OCI-LY1 (cell line): Measurements from ENCODE around the gene SYNGR4.

Experiments
- H2AFZ ChIP-seq: fragments of 200-600 bp; sonication (generic), shearing (Covaris generic); 2 replicates; pipeline ENCODE4 v1.6.0; 2014; ENCODE audit warnings: antibody characterized with exemption, mild to moderate bottlenecking, low read length
- H3F3A ChIP-seq: fragments of 200-600 bp; sonication (generic), shearing (Covaris generic); 2 replicates; pipeline ENCODE4 v1.6.0; 2014; ENCODE audit warnings: mild to moderate bottlenecking, antibody characterized with exemption, low read length, moderate library complexity; ENCODE audit not compliant: insufficient read depth
- H3K27ac ChIP-seq: fragments of 200-600 bp; sonication (generic); 2 replicates; pipeline ENCODE4 v1.5.1; 2014; ENCODE audit warnings: low read length, mixed run types, mild to moderate bottlenecking, low read depth; ENCODE audit not compliant: poor library complexity, severe bottlenecking
- H3K27me3 ChIP-seq: fragments of 200-600 bp; sonication (generic); 2 replicates; pipeline ENCODE4 v1.6.0; 2014; ENCODE audit warnings: antibody characterized with exemption, mild to moderate bottlenecking, low read length, moderate library complexity; ENCODE audit not compliant: insufficient read depth
- H3K36me3 ChIP-seq: fragments of 200-600 bp; sonication (generic); 2 replicates; pipeline ENCODE4 v1.6.1; 2014; ENCODE audit warnings: mild to moderate bottlenecking, antibody characterized with exemption, low read length, moderate library complexity, mixed read lengths; ENCODE audit not compliant: insufficient read depth
- H3K4me1 ChIP-seq: fragments of 200-600 bp; sonication (generic); 2 replicates; pipeline ENCODE4 v1.5.1; 2014; ENCODE audit warnings: mild to moderate bottlenecking, low read length, moderate library complexity; ENCODE audit not compliant: insufficient read depth, severe bottlenecking
- H3K4me2 ChIP-seq: fragments of 200-600 bp; sonication (generic), shearing (Covaris generic); 2 replicates; pipeline ENCODE4 v1.6.1; 2014; ENCODE audit warnings: low read length
- H3K4me3 ChIP-seq: fragments of 200-600 bp; sonication (generic); 2 replicates; pipeline ENCODE4 v1.5.1; 2014; ENCODE audit warnings: low read length, low read depth, mild to moderate bottlenecking, mixed read lengths; ENCODE audit not compliant: poor library complexity, severe bottlenecking
- H3K79me2 ChIP-seq: fragments of 200-600 bp; shearing (Covaris generic); 2 replicates; pipeline ENCODE4 v1.6.1; 2016; ENCODE audit warnings: mixed run types, low read length, mixed read lengths; ENCODE audit not compliant: insufficient read depth
- H3K9ac ChIP-seq: fragments of 200-600 bp; sonication (generic), shearing (Covaris generic); 2 replicates; pipeline ENCODE4 v1.6.1; 2014; ENCODE audit warnings: mild to moderate bottlenecking, low read length, mixed read lengths
- H3K9me2 ChIP-seq: fragments of 200-600 bp; sonication (generic), shearing (Covaris generic); 2 replicates; pipeline ENCODE4 v1.6.1; 2014; ENCODE audit warnings: low read depth, mild to moderate bottlenecking, low read length, mixed read lengths
- H3K9me3 ChIP-seq: fragments of 200-600 bp; shearing (Covaris generic); 2 replicates; pipeline ENCODE4 v1.6.1; 2014; ENCODE audit warnings: low read length, mixed read lengths
- H4K20me1 ChIP-seq: fragments of 200-600 bp; sonication (generic), shearing (Covaris generic); 2 replicates; pipeline ENCODE4 v1.6.0; 2016; ENCODE audit warnings: mild to moderate bottlenecking, low read length; ENCODE audit not compliant: insufficient read depth
- EZH2 ChIP-seq: fragments of 200-600 bp; sonication (generic), shearing (Covaris generic); IDR thresholded peaks from 2 replicates; pipeline ENCODE4 v1.8.0; 2017; ENCODE audit warnings: borderline replicate concordance, mixed run types, mild to moderate bottlenecking, antibody characterized with exemption, low read length, moderate library complexity, mixed read lengths
- TF ChIP-seq, protein P1 (sequence below): fragments of 200-600 bp; sonication (generic), shearing (Covaris generic); IDR thresholded peaks from 2 replicates; pipeline ENCODE4 v1.5.1; 2017; ENCODE audit warnings: mild to moderate bottlenecking, antibody characterized with exemption, low read length, moderate library complexity, mixed read lengths

SYNGR4 gene

DNA sequence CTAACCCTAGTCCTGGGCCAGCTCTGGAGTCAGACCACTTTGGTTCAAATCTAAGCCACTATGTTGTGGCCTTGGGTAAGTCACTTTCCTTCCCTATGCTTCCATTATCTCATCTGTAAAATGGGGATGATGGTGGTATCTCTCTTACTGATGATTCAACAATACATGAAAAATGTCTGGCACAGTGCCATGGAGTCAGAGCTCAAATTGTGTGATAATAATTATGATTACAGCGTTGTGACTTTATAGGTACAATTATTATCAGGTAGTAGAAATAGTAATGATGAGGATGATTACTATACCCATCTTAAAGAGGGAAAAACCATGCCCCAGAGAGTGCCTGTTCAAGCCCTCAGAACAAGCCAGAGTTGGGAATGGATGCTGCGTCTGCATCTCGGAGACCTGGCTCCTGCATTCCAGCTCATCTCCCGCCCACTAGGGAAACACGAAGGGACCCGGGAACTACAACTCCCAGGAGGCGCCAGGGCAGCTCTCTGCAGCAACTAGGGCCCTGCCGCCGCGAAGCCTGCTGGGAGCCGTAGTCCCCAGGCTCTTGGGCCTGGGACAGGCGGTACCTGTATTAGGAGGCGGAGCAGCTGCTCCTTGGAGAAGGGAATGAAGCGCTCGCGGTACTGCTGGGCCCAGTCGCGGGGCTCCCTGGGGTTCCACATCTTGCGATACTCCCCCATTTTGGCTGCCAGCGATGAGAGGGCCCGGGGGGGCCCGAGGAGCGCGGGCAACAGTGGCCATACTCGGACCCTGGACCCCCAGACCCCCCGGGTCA is 1.3 kb upstream of the SYNGR4 start:
- no peaks in the 10 kb centered on the region for H3K9me2 ChIP-seq
- no peak overlapping the region for H2AFZ ChIP-seq
- no peaks in the 10 kb centered on the region for H3F3A ChIP-seq
- H3K79me2 ChIP-seq = no peaks in the 10 kb centered on the region
- peak overlapping the region; percentile 71 for H3K4me3 ChIP-seq
- peak overlapping the region; percentile 83 for H3K9ac ChIP-seq
- TF ChIP-seq, protein P1, sequence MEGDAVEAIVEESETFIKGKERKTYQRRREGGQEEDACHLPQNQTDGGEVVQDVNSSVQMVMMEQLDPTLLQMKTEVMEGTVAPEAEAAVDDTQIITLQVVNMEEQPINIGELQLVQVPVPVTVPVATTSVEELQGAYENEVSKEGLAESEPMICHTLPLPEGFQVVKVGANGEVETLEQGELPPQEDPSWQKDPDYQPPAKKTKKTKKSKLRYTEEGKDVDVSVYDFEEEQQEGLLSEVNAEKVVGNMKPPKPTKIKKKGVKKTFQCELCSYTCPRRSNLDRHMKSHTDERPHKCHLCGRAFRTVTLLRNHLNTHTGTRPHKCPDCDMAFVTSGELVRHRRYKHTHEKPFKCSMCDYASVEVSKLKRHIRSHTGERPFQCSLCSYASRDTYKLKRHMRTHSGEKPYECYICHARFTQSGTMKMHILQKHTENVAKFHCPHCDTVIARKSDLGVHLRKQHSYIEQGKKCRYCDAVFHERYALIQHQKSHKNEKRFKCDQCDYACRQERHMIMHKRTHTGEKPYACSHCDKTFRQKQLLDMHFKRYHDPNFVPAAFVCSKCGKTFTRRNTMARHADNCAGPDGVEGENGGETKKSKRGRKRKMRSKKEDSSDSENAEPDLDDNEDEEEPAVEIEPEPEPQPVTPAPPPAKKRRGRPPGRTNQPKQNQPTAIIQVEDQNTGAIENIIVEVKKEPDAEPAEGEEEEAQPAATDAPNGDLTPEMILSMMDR = no peak
- TF ChIP-seq EZH2 = no peak
- H3K36me3 ChIP-seq = no peaks in the 10 kb centered on the region
- H3K27ac ChIP-seq = peak overlapping the region; percentile 74
- H3K9me3 ChIP-seq = no peaks in the 10 kb centered on the region
- no peaks in the 10 kb centered on the region for H4K20me1 ChIP-seq
- H3K4me2 ChIP-seq = peak overlapping the region; percentile 71
- no peaks in the 10 kb centered on the region for H3K27me3 ChIP-seq
- peaks cover 16% of the 10 kb centered on the region for H3K4me1 ChIP-seq

DNA sequence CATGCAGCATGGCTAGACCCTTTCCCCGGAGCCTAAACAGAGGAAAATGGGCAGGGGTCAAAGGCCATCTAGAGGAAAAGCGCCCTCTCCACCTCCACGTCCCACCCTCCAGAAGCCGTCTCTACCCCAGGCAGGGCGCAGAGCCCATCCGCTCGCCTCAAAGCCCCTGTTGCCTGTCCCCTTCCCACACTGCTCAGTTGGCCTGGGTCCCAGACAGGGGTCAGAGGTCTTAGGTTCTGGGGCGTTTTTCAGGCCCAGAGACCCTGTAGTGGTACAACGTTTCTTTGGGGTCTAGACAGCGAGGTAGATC is 712 bp upstream of the SYNGR4 start:
- Histone ChIP-seq H3K4me2 (peak overlapping the region; percentile 71), H3K27me3 (no peaks in the 10 kb centered on the region), H3K79me2 (no peaks in the 10 kb centered on the region), H3F3A (no peaks in the 10 kb centered on the region), H3K9me2 (no peaks in the 10 kb centered on the region), H3K4me3 (peak overlapping the region; percentile 71), H3K9me3 (no peaks in the 10 kb centered on the region), H4K20me1 (no peaks in the 10 kb centered on the region), H3K9ac (peak overlapping the region; percentile 83), H3K27ac (peak overlapping the region; percentile 74), H3K4me1 (peaks cover 16% of the 10 kb centered on the region), H2AFZ (no peak overlapping the region), H3K36me3 (no peaks in the 10 kb centered on the region)
- TF ChIP-seq, protein P1 = no peak
- TF ChIP-seq EZH2 = no peak

DNA sequence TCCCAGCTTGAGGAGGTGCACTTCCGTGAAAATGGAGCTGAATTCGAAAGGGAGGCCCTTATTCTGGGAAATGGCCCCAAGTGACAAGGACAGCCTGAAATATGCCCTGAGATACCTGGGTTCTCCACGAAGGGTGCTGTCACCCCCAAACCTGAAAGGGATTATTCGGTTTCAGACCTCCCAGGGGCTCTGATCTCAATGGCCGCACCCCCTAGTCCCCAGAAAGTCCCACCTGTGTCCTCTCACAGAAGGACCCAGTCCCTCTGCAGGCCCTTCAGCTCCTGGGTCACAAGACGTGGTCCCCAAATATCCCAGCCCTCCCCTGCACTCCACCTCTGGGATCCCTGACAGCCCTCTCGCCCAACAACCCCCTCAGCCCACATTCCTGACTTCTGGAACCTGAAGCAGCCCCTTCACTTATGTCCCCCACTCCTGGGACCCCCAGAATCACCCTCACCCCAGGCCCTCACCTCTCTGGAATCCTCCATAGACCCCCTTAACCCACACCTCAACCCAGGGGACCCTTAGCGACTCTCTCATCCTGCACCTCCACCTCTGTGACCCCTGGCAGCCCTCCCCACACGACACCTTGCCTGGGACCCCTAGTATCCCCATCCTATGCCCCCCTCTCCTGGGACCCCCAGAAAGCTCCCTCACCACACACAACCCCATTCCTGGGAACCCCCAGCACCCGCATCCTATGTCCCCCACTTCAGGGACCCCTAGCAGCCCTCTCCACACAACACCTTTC is 606 bp downstream of the SYNGR4 start:
- peak overlapping the region; percentile 71 for H3K4me3 ChIP-seq
- no peaks in the 10 kb centered on the region for H4K20me1 ChIP-seq
- no peaks in the 10 kb centered on the region for H3K9me3 ChIP-seq
- no peaks in the 10 kb centered on the region for H3F3A ChIP-seq
- no peaks in the 10 kb centered on the region for H3K79me2 ChIP-seq
- H3K4me2 ChIP-seq = peak overlapping the region; percentile 98
- H3K27ac ChIP-seq = peak overlapping the region; percentile 78
- H3K9ac ChIP-seq = peak overlapping the region; percentile 84
- no peaks in the 10 kb centered on the region for H3K9me2 ChIP-seq
- H3K4me1 ChIP-seq = peaks cover 16% of the 10 kb centered on the region
- no peaks in the 10 kb centered on the region for H3K36me3 ChIP-seq
- no peak for TF ChIP-seq EZH2
- no peaks in the 10 kb centered on the region; the same call in 1 of the 2 replicates for H3K27me3 ChIP-seq
- no peak overlapping the region for H2AFZ ChIP-seq
